Endothelial cell of umbilical vein (primary cell): ENCODE results near the gene KRT77. TPM values are rescaled to one million over a fixed set of nuclear protein-coding genes. Genes with fewer than 3 reads are reported as not detected.

Experiments used
- Bru-seq: library from RNA; stranded (reverse); fragments of 400-500 nt; gene quantifications from one replicate; lab custom pipeline; 2021; lab: Mats Ljungman, UMichigan
- BruChase-seq, 2 experiments: library from RNA; stranded (reverse); fragments of 400-500 nt; gene quantifications; one replicate each; lab custom pipeline; 2021; lab: Mats Ljungman, UMichigan
- BruUV-seq: library from RNA; stranded (reverse); fragments of 400-500 nt; replicated peaks from 2 replicates; lab custom pipeline; 2021; lab: Mats Ljungman, UMichigan
- CTCF ChIA-PET: fragments of 300-600, 350-600 bp; sonication (Branson Sonifier 250); formaldehyde crosslinking; loops from one replicate; lab custom pipeline; 2021; ENCODE audit warnings: antibody characterized with exemption, inconsistent platforms; lab: Charles Lee
- POLR2A ChIA-PET: fragments of 300-600, 350-600 bp; sonication (Branson Sonifier 250); formaldehyde crosslinking; loops from one replicate; lab custom pipeline; 2021; ENCODE audit warnings: antibody characterized with exemption, inconsistent platforms; lab: Charles Lee
- DNase-seq: peaks from one replicate; pipeline ENCODE4 v3.0.0-alpha.2; 2011; ENCODE audit warnings: low read depth, low spot score
- FAIRE-seq: peaks from 2 replicates; lab custom pipeline; 2011; peaks lifted over from hg19 to GRCh38; lab: Jason Lieb, UNC
- H2AFZ ChIP-seq: 2 replicates; pipeline ENCODE4 v1.6.0; 2012; ENCODE audit warnings: low read depth, low read length, control low read depth, inconsistent platforms
- H3K27ac ChIP-seq: 2 replicates; pipeline ENCODE4 v1.5.1; 2011; ENCODE audit warnings: low read depth, mild to moderate bottlenecking, control low read depth, low read length, moderate library complexity; ENCODE audit not compliant: insufficient read depth
- H3K27me3 ChIP-seq, 2 experiments: 2 replicates each; pipeline versions ENCODE4 v1.6.0 to v1.6.1; 2011; ENCODE audit warnings: low read length in 2 of 2, mixed read lengths in 1 of 2; ENCODE audit not compliant: control insufficient read depth in 2 of 2, insufficient read depth in 2 of 2
- H3K36me3 ChIP-seq, 2 experiments: 2 replicates in 1 of 2; 3 replicates in 1 of 2; pipeline ENCODE4 v1.5.1; 2011; ENCODE audit warnings: low read length in 2 of 2, mild to moderate bottlenecking in 1 of 2, moderate library complexity in 1 of 2; ENCODE audit not compliant: control insufficient read depth in 2 of 2, insufficient read depth in 2 of 2; ENCODE audit errors: extremely low read depth in 1 of 2
- H3K4me1 ChIP-seq: 3 replicates; pipeline ENCODE4 v1.5.1; 2011; ENCODE audit warnings: mild to moderate bottlenecking, low read length; ENCODE audit not compliant: control insufficient read depth, insufficient read depth; ENCODE audit errors: extremely low read depth
- H3K4me2 ChIP-seq: 2 replicates; pipeline ENCODE4 v1.6.1; 2011; ENCODE audit warnings: low read length, control low read depth, mixed read lengths; ENCODE audit not compliant: insufficient read depth
- H3K4me3 ChIP-seq, 3 experiments: fragments of 200-600 bp in 1 of 3; sonication (generic), shearing (Covaris generic) in 1 of 3; replicated peaks in 1 of 3; 2 replicates each; pipeline ENCODE4 v1.5.1; 2011 to 2016; ENCODE audit warnings: control low read depth in 3 of 3, low read length in 3 of 3, mild to moderate bottlenecking in 2 of 3, inconsistent platforms in 1 of 3, low read depth in 1 of 3, moderate library complexity in 1 of 3; ENCODE audit not compliant: insufficient read depth in 1 of 3
- H3K79me2 ChIP-seq: 2 replicates; pipeline ENCODE4 v1.6.0; 2012; ENCODE audit warnings: low read length, inconsistent platforms; ENCODE audit not compliant: control insufficient read depth, insufficient read depth
- H3K9ac ChIP-seq: replicated peaks from 2 replicates; pipeline ENCODE3; 2011; ENCODE audit warnings: low read length, control low read depth; ENCODE audit not compliant: insufficient read depth; ENCODE audit errors: extremely low read depth
- H3K9me1 ChIP-seq: replicated peaks from 3 replicates; pipeline ENCODE4 v1.6.0; 2011; ENCODE audit warnings: mild to moderate bottlenecking, low read length; ENCODE audit not compliant: control insufficient read depth, insufficient read depth; ENCODE audit errors: extremely low read depth
- H3K9me3 ChIP-seq: replicated peaks from 2 replicates; pipeline ENCODE4 v1.5.1; 2012; ENCODE audit warnings: low read length, inconsistent platforms; ENCODE audit not compliant: control insufficient read depth, insufficient read depth
- H4K20me1 ChIP-seq: replicated peaks from 2 replicates; pipeline ENCODE3; 2011; ENCODE audit warnings: mild to moderate bottlenecking, low read length; ENCODE audit not compliant: control insufficient read depth, insufficient read depth; ENCODE audit errors: extremely low read depth
- CTCF ChIP-seq, 2 donors: IDR thresholded peaks; 1 replicate in 1 of 2; 2 replicates in 1 of 2; pipeline ENCODE4 v1.5.1; 2011; ENCODE audit warnings: low read length in 2 of 2, mild to moderate bottlenecking in 2 of 2, moderate library complexity in 2 of 2, control low read depth in 1 of 2, inconsistent platforms in 1 of 2, low read depth in 1 of 2; ENCODE audit not compliant: insufficient read depth in 1 of 2; ENCODE audit errors: extremely low read depth in 1 of 2
- EZH2 ChIP-seq: IDR thresholded peaks from 2 replicates; pipeline ENCODE4 v1.6.1; 2012; ENCODE audit warnings: borderline replicate concordance, low read depth, mild to moderate bottlenecking, moderate library complexity, low read length, inconsistent platforms; ENCODE audit not compliant: severe bottlenecking
- FOS ChIP-seq: IDR thresholded peaks from 2 replicates; pipeline ENCODE4 v1.6.1; 2011; ENCODE audit warnings: mild to moderate bottlenecking, low read length, moderate library complexity, borderline replicate concordance; ENCODE audit not compliant: insufficient read depth
- GATA2 ChIP-seq: IDR thresholded peaks from 2 replicates; pipeline ENCODE4 v1.7.0; 2011; ENCODE audit warnings: low read depth, mild to moderate bottlenecking, moderate library complexity, mixed read lengths, low read length; ENCODE audit not compliant: insufficient read length, insufficient read depth
- JUN ChIP-seq: IDR thresholded peaks from 2 replicates; pipeline ENCODE4 v1.6.1; 2011; ENCODE audit warnings: borderline replicate concordance, low read depth; ENCODE audit not compliant: insufficient read length, insufficient read depth
- MAX ChIP-seq: IDR thresholded peaks from 2 replicates; pipeline ENCODE4 v1.6.1; 2011; ENCODE audit not compliant: insufficient read depth, insufficient read length
- MYC ChIP-seq: IDR thresholded peaks from one replicate; pipeline ENCODE4 v1.6.1; 2011; ENCODE audit warnings: mild to moderate bottlenecking, low read depth, low read length
- POLR2A ChIP-seq: IDR thresholded peaks from 2 replicates; pipeline ENCODE4 v1.6.1; 2012; ENCODE audit warnings: low read depth, mild to moderate bottlenecking, control low read depth, low read length
- POLR2AphosphoS5 ChIP-seq: IDR thresholded peaks from 2 replicates; pipeline ENCODE4 v1.6.1; 2012; ENCODE audit warnings: low read depth, mild to moderate bottlenecking, control low read depth, low read length, moderate library complexity; ENCODE audit not compliant: insufficient read depth
- dilution Hi-C: fragments of 300-500 bp; cut with MboI; formaldehyde crosslinking; loops from one replicate; pipeline ENCODE4 v1.15.0; 2019; ENCODE audit warnings: low sequenced_read_pairs; ENCODE audit not compliant: extremely low pct_ligation_motif_present
- intact Hi-C: fragments of 100-400 bp; cut with micrococcal nuclease; formaldehyde crosslinking; loops from one replicate; pipeline ENCODE4 v1.10.0; 2022
- long read RNA-seq: library from polyadenylated mRNA; stranded (forward); transcript quantifications from one replicate; pipeline ENCODE4 v2.0.0, GENCODE V29; 2021
- polyA minus RNA-seq, 3 experiments: library from RNA; depleted of rRNA, polyadenylated mRNA; stranded (reverse); fragments of >200 nt; gene quantifications; 1 replicate in 1 of 3; 2 replicates in 2 of 3; pipeline ENCODE4 v1.2.3, GENCODE V29; 2011
- polyA plus RNA-seq, 4 experiments: library from polyadenylated mRNA; depleted of rRNA in 3 of 4; stranded (reverse) in 3 of 4; unstranded in 1 of 4; fragments of >200 nt; gene quantifications; 2 replicates each; pipeline versions ENCODE4 v1.2.1 to v1.2.3, GENCODE V29; 2011 to 2012; ENCODE audit warnings: missing spikeins in 1 of 4
- total RNA-seq: library from RNA; stranded (reverse); gene quantifications from 2 replicates; pipeline ENCODE4 v1.2.3, GENCODE V29; 2021

KRT77 gene
- total RNA-seq (not detected in 2 replicates), polyA plus RNA-seq (not detected in 2 replicates), polyA minus RNA-seq (not detected in 2 replicates), Bru-seq, nascent RNA (not detected), BruChase-seq, experiment 1, labeled RNA remaining after a 6-hour chase (not detected), BruChase-seq, experiment 2, labeled RNA remaining after a 2-hour chase (not detected)
- not detected in 2 replicates for polyA plus RNA-seq (2011; cell fraction: cytosol; rRNA removed)
- polyA plus RNA-seq (2011; cell fraction: nucleus; rRNA removed): not detected in 2 replicates
- polyA plus RNA-seq (2012): not detected in 2 replicates
- polyA minus RNA-seq (2011; cell fraction: cytosol; rRNA and poly(A)+ RNA removed): not detected
- not detected in 2 replicates for polyA minus RNA-seq (2011; cell fraction: nucleus; rRNA and poly(A)+ RNA removed)
- long read RNA-seq: 0 reads

- no peaks in the 10 kb centered on the region for H3K9me1 ChIP-seq
- no peak within 1 kb of the TSS for H2AFZ ChIP-seq
- no peaks in the 10 kb centered on the region for H4K20me1 ChIP-seq
- intact Hi-C loops (no loop called here), dilution Hi-C loops (no loop called here)
- H3K4me2 ChIP-seq: no peak within 1 kb of the TSS
- BruUV-seq: no TSS peak
- TF ChIP-seq JUN: no peak
- TF ChIP-seq EZH2: no peak
- no peak for TF ChIP-seq GATA2
- TF ChIP-seq MYC: no peak
- TF ChIP-seq FOS: no peak
- TF ChIP-seq POLR2A: no peak
- TF ChIP-seq CTCF (IDR thresholded peaks at IDR 0.05; ENCODE audit: extremely low read depth in 1 of 2, insufficient read depth in 1 of 2, low read depth in 1 of 2, low read length in 2 of 2): no peak
- no peak for TF ChIP-seq MAX
- TF ChIP-seq POLR2AphosphoS5: no peak
- POLR2A ChIA-PET: no interaction called here
- no peak within 1 kb of the TSS for H3K4me3 ChIP-seq
- CTCF ChIA-PET: no interaction called here
- FAIRE-seq (no peak), DNase-seq (no peak)
- no peaks in the 10 kb centered on the region for H3K4me1 ChIP-seq
- no peak within 1 kb of the TSS for H3K9ac ChIP-seq
- H3K9me3 ChIP-seq: no peaks in the 10 kb centered on the region
- no peaks in the 10 kb centered on the region for H3K36me3 ChIP-seq
- H3K27ac ChIP-seq: no peak within 1 kb of the TSS
- no peaks in the 10 kb centered on the region for H3K27me3 ChIP-seq
- no peaks in the 10 kb centered on the region for H3K79me2 ChIP-seq
These were observed at the start of gene KRT77 for GRCh38 chr12:52703424-52703823. KRT77 (minus strand) TSS chr12:52703524; CDS start chr12:52703434, 90 bp downstream.
